Upper lobe of right lung (tissue), 1 donor: ENCODE data around the gene KDM2B. TPM values are rescaled to one million over a fixed set of nuclear protein-coding genes. Genes with fewer than 3 reads are reported as not detected.

Experiments used
- ATAC-seq: fragments of 200-7000 bp; cut with Tn5 transposase; one replicate; pipeline ENCODE4 v1.9.1; 2020; ENCODE audit warnings: mild to moderate bottlenecking, moderate library complexity
- DNase-seq: peaks from one replicate; pipeline ENCODE4 v3.0.0-alpha.2; 2020
- H3K27ac ChIP-seq: fragments of 200-600 bp; one replicate; pipeline ENCODE4 v1.8.0; 2022
- H3K27me3 ChIP-seq: fragments of 200-600 bp; one replicate; pipeline ENCODE4 v1.8.0; 2022; ENCODE audit warnings: mild to moderate bottlenecking
- H3K36me3 ChIP-seq: fragments of 200-600 bp; one replicate; pipeline ENCODE4 v1.8.0; 2022
- H3K4me1 ChIP-seq: fragments of 200-600 bp; one replicate; pipeline ENCODE4 v1.8.0; 2022
- H3K4me3 ChIP-seq: fragments of 200-600 bp; one replicate; pipeline ENCODE4 v1.8.0; 2022; ENCODE audit warnings: mild to moderate bottlenecking
- H3K9me3 ChIP-seq: fragments of 200-600 bp; one replicate; pipeline ENCODE4 v1.8.0; 2022
- intact Hi-C: fragments of 100-400 bp; cut with DNase I; formaldehyde crosslinking; loops from one replicate; pipeline ENCODE4 v1.11.0; 2022
- total RNA-seq: library from RNA; stranded (reverse); fragmentation: NEBNext Ultra II Directional; extraction: Animal tissue kit (Norgen Biotek cat#: 25700); gene quantifications from one replicate; pipeline ENCODE4 v1.2.1, GENCODE V29; 2021
- TF ChIP-seq, protein P1 (sequence below): fragments of 200-600 bp; IDR thresholded peaks from one replicate; pipeline ENCODE4 v1.8.0; 2022; ENCODE audit warnings: antibody characterized with exemption
- donor health status: DM: no; HTN: yes; CAD: no; lungs with severe emphysema.

The KDM2B gene
- total RNA-seq, 1 donor from 2014 or later, result 35.4 TPM

DNA sequence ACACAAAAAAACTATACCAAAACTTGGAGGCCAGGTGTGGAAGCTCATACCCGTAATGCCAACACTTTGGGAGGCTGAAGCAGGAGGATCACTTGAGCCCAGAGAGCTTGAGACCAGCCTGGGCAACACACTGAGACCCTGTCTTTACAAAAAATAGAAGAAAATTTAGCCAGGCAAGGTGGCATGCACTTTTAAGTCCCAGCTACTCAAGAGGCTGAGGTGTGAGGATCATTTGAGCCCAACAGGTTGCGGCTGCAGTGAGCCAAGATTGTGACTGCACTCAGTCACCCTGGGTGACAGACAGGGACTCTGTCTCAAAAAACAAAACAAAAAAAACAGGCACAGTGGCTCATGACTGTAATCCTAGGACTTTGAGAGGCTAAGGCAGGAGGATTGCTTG lies 105.5 kb downstream of the KDM2B start:
- H3K27ac ChIP-seq, result no peak overlapping the region
- ATAC-seq (no peak), DNase-seq (no peak)
- no peaks in the 10 kb centered on the region for H3K9me3 ChIP-seq
- TF ChIP-seq, protein P1, sequence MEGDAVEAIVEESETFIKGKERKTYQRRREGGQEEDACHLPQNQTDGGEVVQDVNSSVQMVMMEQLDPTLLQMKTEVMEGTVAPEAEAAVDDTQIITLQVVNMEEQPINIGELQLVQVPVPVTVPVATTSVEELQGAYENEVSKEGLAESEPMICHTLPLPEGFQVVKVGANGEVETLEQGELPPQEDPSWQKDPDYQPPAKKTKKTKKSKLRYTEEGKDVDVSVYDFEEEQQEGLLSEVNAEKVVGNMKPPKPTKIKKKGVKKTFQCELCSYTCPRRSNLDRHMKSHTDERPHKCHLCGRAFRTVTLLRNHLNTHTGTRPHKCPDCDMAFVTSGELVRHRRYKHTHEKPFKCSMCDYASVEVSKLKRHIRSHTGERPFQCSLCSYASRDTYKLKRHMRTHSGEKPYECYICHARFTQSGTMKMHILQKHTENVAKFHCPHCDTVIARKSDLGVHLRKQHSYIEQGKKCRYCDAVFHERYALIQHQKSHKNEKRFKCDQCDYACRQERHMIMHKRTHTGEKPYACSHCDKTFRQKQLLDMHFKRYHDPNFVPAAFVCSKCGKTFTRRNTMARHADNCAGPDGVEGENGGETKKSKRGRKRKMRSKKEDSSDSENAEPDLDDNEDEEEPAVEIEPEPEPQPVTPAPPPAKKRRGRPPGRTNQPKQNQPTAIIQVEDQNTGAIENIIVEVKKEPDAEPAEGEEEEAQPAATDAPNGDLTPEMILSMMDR, result no peak
- H3K4me1 ChIP-seq, result peaks cover 8% of the 10 kb centered on the region
- intact Hi-C loops, result no loop called here
- H3K36me3 ChIP-seq, result no peaks in the 10 kb centered on the region
- no peak overlapping the region for H3K4me3 ChIP-seq
- H3K27me3 ChIP-seq, result no peaks in the 10 kb centered on the region

DNA sequence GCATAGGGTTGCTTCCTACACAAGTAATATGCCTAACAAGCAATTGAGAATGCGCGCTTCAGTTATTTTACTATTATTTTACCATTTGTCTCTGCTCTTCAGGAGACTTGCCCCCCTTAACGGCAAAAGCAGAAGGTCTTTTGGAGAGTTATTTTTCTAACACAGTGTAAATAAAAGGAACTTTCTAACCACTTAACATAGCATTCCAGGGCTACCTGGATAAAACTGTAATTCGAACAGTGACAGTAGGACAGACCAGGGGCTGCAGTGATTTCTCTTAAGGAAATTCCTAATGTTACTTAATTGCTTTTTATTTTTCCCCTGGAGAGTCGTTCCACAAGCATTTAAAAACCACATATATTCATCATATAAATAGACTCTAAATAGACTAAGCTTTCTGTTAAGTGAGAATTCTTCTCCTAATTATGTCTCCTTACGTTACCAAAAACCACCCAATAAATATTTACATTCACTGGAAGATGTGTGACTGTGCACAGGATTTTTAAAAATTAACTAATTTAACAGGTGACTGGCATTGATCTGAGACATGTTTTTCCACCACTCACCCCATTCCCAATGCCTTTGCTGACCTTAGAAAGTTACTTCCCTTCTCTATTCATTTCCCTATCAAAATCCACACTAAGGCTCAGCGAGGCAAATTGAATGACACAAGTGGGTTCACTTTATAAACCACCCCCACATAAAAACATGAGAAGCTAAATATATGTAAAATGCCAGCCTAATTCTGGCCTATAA lies 108.5 kb downstream of the KDM2B start:
- intact Hi-C loops, result no loop called here
- Histone ChIP-seq H3K9me3 (no peaks in the 10 kb centered on the region), H3K27ac (no peak overlapping the region), H3K27me3 (no peaks in the 10 kb centered on the region), H3K4me3 (no peak overlapping the region), H3K36me3 (no peaks in the 10 kb centered on the region), H3K4me1 (peaks cover 13% of the 10 kb centered on the region)
- TF ChIP-seq, protein P1, result no peak
- ATAC-seq (no peak), DNase-seq (no peak)

DNA sequence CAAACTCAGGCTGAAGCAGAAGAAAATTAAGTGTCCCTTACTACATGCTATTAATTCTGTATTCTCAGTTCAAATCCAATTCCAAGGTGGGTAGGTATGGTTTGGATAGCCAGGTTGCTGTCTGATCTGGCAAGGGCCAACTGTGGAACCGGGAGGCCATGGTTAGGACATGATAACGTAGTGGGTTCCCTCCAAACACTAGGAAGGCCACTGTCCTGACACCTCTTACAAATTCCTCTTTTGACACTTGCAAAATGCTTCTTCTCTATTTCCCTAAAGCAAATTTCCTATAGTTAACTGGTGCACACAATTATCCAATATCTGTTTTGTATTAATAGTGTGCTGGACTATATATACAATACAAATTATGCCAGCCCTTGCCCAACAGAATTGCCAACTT lies 110.1 kb downstream of the KDM2B start:
- H3K9me3 ChIP-seq, result no peaks in the 10 kb centered on the region
- peaks cover 17% of the 10 kb centered on the region for H3K4me1 ChIP-seq
- no peak overlapping the region for H3K27ac ChIP-seq
- no peaks in the 10 kb centered on the region for H3K36me3 ChIP-seq
- H3K4me3 ChIP-seq, result no peak overlapping the region
- intact Hi-C loops, result no loop called here
- no peak for ATAC-seq
- H3K27me3 ChIP-seq, result no peaks in the 10 kb centered on the region
- TF ChIP-seq, protein P1, result no peak
- DNase-seq, result no peak

DNA sequence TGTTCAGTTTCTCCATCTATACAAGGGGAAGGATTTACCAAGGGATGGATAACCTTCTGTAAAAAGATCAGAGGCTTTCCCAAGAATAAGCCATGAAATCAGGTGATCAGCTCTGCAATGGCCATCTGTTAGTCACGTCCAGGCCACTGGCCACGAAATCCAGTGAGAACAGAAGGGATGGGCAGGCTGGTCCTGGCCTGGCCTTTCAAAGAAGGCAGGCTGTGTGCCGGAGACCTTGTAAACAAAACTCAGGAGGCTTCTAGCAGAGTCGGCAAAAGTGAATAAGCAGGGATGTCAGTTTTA lies 112.4 kb downstream of the KDM2B start:
- no peak for ATAC-seq
- H3K4me3 ChIP-seq, result no peak overlapping the region
- no peaks in the 10 kb centered on the region for H3K27me3 ChIP-seq
- no peaks in the 10 kb centered on the region for H3K9me3 ChIP-seq
- TF ChIP-seq, protein P1, result no peak
- peaks cover 22% of the 10 kb centered on the region for H3K4me1 ChIP-seq
- no peaks in the 10 kb centered on the region for H3K36me3 ChIP-seq
- H3K27ac ChIP-seq, result no peak overlapping the region
- DNase-seq, result no peak
- intact Hi-C loops, result no loop called here

DNA sequence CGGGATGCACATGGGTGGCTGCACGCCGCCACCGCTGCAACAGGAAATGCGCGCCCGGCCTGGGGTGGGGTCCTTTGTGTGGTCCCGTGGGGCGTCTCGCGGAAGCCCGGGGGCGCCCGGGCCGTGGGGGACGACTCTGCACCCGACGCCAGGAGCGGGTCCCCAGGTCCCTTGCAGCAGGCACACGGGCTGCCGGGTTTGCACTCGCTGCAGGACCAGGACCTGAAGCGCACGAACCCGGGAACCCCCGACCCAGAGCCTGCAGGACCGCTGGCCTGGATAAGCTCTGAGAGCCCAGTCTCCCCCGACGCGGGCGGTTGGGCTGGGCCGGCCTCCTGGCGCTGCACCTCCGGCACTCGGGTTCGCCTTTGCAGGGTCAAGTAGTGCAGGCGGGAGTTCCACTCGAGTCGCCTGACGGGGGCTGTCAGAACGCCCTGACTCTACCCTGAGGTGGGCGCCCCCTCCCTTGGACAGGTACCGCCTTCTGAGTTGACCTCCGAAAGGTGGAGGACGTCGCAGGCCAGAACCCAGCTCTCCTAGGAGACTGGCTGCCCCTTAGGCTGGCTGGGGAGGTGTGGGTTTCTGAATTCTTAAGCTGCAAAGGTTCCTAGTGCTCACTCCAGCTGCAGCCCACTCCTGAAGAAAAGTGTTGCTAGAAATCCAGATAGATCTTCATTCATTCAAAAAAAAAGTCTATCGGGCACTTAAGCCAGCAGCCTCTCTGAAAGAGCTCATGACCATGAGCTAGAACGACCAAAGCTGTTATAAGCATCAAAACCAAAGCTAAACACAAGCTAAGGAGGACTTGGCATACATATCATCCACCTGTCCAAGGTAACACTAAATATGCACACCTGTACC lies 113.0 kb downstream of the KDM2B start:
- H3K4me1 ChIP-seq, result peaks cover 22% of the 10 kb centered on the region
- peak; percentile 81 for DNase-seq
- no peaks in the 10 kb centered on the region for H3K27me3 ChIP-seq
- no peaks in the 10 kb centered on the region for H3K9me3 ChIP-seq
- peak overlapping the region; percentile 60 for H3K4me3 ChIP-seq
- H3K36me3 ChIP-seq, result no peaks in the 10 kb centered on the region
- ATAC-seq, result peak; percentile 13
- intact Hi-C loops, result no loop called here
- no peak overlapping the region for H3K27ac ChIP-seq
- TF ChIP-seq, protein P1, result no peak
